ENCODE data around the gene CHN1. TPM values are rescaled to one million over a fixed set of nuclear protein-coding genes. Genes with fewer than 3 reads are reported as not detected.
A peak's percentile ranks its signal among the peaks of the same experiment; 100 is the strongest.

The CHN1 gene
- total RNA-seq, 1 donor from 2014 or later, result 1.6 TPM

DNA sequence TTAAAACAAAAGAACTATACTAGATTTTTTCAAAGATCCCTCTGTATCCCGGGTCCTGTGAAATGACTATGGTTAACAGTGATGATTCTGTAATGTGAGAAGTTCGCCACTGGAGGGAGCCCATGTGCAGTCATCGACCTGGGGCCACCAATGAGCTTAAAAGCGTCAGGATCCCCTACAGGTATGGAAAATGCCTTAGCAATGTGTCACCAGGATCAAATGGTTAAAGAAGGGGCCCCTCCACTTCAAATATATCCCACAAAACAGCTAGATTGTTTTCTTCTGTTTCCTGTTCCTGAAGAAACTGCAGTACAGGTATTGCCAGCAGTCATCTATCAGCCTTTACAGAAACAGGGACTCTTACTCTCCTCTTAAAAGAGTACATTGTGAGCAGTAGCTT lies 256.2 kb downstream of the CHN1 start:
- peak; percentile 99 for ATAC-seq

More for the DNA sequence above, 256.2 kb downstream of the CHN1 start:
- peak; percentile 61 for DNase-seq (ENCODE audit: low spot score)

Other genes starting within 250 kb of the CHN1 start
- not detected for gene CHRNA1, start 240.9 kb downstream of the CHN1 start, total RNA-seq
- 22.5 TPM for gene ATF2, start 162.8 kb upstream of the CHN1 start, total RNA-seq
- gene ATP5MC3, start 176.3 kb upstream of the CHN1 start, total RNA-seq, result 192 TPM